ENCODE results near the gene NPB.

Gene NPB

GRCh38 chr17:81926451-81927151 is 24.6 kb downstream of the NPB start (continued):
- TF ChIP-seq ZNF398 (tag by site-specific recombination; IDR thresholded peaks at IDR 0.05) (peak; percentile 92), IKZF3 (tag by site-specific recombination; IDR thresholded peaks at IDR 0.05) (peak; percentile 94), SP2 (tag by site-specific recombination; IDR thresholded peaks at IDR 0.05) (peak; percentile 79), FEZF1 (tag by site-specific recombination; IDR thresholded peaks at IDR 0.05) (peak; percentile 52; the same call in 1 of the 2 replicates), ZFP37 (tag by site-specific recombination; IDR thresholded peaks at IDR 0.05) (peak; percentile 29; the same call in 1 of the 2 replicates), ZBTB7A (tag by site-specific recombination; IDR thresholded peaks at IDR 0.05; ENCODE audit: low read depth) (peak; percentile 85), ZSCAN5A (tag by site-specific recombination; IDR thresholded peaks at IDR 0.05) (no peak), ZNF239 (tag by site-specific recombination; IDR thresholded peaks at IDR 0.05) (no peak), OVOL3 (tag by site-specific recombination; IDR thresholded peaks at IDR 0.05) (no peak), ZNF560 (tag by site-specific recombination; IDR thresholded peaks at IDR 0.05; ENCODE audit: borderline replicate concordance) (no peak), ZNF148 (tag by site-specific recombination; IDR thresholded peaks at IDR 0.05; ENCODE audit: borderline replicate concordance) (no peak), ZBTB21 (tag by site-specific recombination; IDR thresholded peaks at IDR 0.05) (peak; percentile 92), KLF16 (tag by site-specific recombination; IDR thresholded peaks at IDR 0.05) (peak; percentile 69), ZNF701 (tag by site-specific recombination; IDR thresholded peaks at IDR 0.05) (no peak), KLF1 (tag by site-specific recombination; IDR thresholded peaks at IDR 0.05) (peak; percentile 54), ZIC2 (tag by site-specific recombination; IDR thresholded peaks at IDR 0.05) (peak; percentile 99), ZNF18 (tag by site-specific recombination; IDR thresholded peaks at IDR 0.05) (no peak), MEIS1 (CRISPR knock-in tag; IDR thresholded peaks at IDR 0.05; ENCODE audit: borderline replicate concordance) (no peak), OSR2 (tag by site-specific recombination; IDR thresholded peaks at IDR 0.05) (no peak), KLF8 (tag by site-specific recombination; IDR thresholded peaks at IDR 0.05) (peak; percentile 82; the same call in 1 of the 2 replicates), ZNF248 (tag by site-specific recombination; IDR thresholded peaks at IDR 0.05) (no peak), ZNF324 (tag by site-specific recombination; IDR thresholded peaks at IDR 0.05) (peak; percentile 88), ZBTB10 (tag by site-specific recombination; IDR thresholded peaks at IDR 0.05) (peak; percentile 87), ZNF785 (tag by site-specific recombination; IDR thresholded peaks at IDR 0.05) (no peak), ZNF544 (tag by site-specific recombination; IDR thresholded peaks at IDR 0.05) (no peak), ZNF549 (tag by site-specific recombination; IDR thresholded peaks at IDR 0.05) (no peak), ZNF639 (tag by site-specific recombination; IDR thresholded peaks at IDR 0.05) (peak; percentile 75), EGR2 (tag by site-specific recombination; IDR thresholded peaks at IDR 0.05; ENCODE audit: low read depth) (peak; percentile 70; the same call in 1 of the 2 replicates), SALL2 (tag by site-specific recombination; IDR thresholded peaks at IDR 0.05; ENCODE audit: borderline replicate concordance) (no peak), ZNF596 (tag by site-specific recombination; IDR thresholded peaks at IDR 0.05) (no peak)
